HK-2 (cell line): ENCODE data around the gene AHCTF1.
A peak's percentile ranks its signal among the peaks of the same experiment; 100 is the strongest.
"Not testable (repeated sequence)": the region's sequence is repeated elsewhere in the genome, so short reads cannot be mapped to it uniquely, and the experiment has no call there.

Experiments used
- DNase-seq: peaks from one replicate; pipeline ENCODE4 v3.0.0-alpha.2; 2018; ENCODE audit not compliant: unreplicated experiment

Gene AHCTF1

DNA sequence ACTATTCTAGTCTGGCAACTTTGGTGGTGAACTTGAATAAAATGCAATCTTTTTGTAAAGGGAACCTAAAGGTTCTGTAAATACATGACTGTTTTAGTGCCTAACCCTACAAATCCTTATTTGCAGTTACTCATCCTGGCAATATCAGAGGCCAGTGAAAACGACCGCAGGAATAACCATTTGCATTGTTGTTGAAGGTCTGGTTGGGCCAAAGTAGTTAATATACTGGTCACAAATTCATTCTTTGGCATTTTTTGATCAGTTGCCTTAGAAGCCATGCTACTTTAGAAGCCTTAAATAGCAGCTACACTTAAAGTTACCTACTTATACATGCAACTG, 93.7 kb downstream of the AHCTF1 start:
- DNase-seq = no peak

- peak; percentile 16 for DNase-seq
These were observed 94.2 kb downstream of the AHCTF1 start for GRCh38 chr1:246837418-246838117.

DNA sequence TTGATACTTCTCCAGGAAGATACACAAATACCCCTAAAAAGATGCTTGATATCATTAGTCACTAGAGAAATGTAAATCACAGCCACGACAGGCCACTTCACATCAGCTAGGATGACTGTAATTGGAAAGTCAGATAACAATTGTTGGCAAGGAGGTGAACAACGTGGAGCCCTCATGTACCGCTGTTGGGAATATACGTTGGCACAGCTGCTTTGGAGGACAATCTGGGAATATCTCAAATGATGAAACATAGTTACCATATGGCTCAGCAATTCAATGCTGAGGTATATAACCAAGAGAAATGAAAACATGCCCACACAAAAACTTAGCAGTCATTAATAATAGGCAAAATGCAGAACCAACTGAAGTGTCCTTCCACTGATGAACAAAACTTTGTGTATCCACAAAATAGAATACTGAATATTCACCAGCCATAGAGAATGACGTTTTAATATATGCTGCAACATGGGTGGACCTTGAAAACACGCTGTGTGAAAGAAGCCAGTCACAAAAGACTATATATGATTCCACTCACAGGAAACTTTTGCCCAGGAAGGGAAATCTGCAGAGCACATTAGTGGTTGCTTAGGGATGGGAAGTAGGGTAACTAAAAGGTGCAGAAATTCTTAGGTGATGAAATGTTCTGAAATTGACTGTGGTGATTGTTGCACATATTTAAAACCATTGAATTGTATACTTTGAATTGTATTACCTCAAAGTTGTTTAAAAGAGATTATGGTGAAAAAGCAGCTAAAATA, 95.4 kb downstream of the AHCTF1 start:
- no peak for DNase-seq

DNA sequence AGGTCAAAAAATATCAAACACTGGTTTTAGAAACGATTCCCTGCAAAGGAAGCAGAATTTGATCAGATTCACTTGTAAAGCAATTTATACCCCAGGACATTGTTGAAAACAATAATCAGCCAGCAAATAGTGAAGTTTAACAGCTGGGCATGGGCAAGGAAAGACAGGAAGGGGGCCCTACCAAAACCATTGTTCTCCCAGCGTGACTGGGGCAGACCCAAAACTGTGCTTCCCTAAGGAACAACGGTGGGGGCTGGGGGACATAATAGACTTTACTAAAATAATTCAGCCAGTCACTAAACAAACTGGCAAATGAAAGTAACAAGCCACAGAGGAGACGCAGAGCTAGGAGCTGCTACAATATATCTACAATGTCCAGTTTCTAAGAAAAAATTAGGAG, 100.2 kb downstream of the AHCTF1 start:
- DNase-seq = no peak

DNA sequence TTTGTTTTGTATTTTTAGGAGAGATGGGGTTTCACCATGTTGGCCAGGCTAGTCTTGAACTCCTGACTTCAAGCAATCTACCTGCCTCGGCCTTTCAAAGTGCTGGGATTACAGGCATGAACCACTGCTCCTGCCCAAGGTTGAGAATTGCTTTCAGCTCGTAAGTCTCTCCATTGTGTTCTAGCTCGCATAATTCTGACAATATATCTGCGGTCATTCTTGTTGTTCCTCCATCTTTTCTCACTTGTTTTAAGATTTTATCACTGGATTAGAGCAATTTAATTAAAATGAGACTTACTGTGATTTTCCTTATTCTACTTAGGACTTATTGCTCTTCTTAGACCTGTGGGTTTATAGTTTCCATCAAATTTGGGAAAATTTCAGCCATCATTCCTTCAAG, 102.9 kb downstream of the AHCTF1 start:
- no peak for DNase-seq

- DNase-seq = no peak
These were observed 104.4 kb downstream of the AHCTF1 start for GRCh38 chr1:246827396-246827795.

- DNase-seq = no peak
These were observed 106.1 kb downstream of the AHCTF1 start for GRCh38 chr1:246825557-246826175.

- no peak for DNase-seq
These were observed 107.2 kb downstream of the AHCTF1 start for GRCh38 chr1:246824541-246824940.

GRCh38 chr1:246822154-246822553, 109.6 kb downstream of the AHCTF1 start:
- DNase-seq = not testable (repeated sequence)

DNA sequence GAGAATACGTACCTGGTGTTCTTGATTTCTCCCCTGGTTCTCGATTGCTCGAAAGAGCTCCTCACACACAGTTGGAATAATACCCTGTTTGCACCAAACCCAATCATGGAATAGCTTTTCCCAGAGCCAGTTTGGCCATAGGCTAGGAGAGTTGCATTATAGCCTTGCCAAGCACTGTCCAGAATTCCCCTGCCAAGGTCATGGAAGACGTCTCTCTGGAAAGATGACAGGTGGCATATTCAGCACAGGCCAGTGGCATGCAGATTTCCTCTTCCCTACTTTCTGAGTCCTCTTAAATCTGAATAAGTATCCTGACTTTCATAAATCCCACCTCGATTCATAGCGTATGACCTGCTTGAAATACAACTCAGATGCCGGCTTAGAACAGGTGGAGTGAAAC, 111.1 kb downstream of the AHCTF1 start:
- DNase-seq = no peak

- not testable (repeated sequence) for DNase-seq
These were observed 114.0 kb downstream of the AHCTF1 start for GRCh38 chr1:246817778-246818177.

- no peak for DNase-seq
These were observed 116.0 kb downstream of the AHCTF1 start for GRCh38 chr1:246815693-246816270.

DNA sequence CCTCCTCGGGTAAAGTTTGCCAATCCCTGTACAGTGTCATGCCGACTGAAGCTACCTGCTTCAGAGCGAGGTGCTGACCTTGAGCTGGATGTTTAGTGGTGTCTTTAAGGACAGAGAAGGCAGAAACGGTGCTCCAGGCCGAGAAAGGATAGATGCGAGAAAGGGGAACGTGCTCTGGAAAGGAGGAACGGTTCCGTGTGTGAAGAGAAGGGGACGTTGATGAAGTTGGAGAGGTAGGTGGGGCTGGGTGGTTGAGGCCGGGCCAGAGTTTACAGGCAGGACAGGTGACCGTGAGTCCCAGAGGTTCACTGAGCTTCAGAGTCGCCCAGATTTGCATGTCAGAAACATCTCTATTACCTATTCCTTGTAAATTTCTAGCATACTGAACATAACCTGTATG, 116.9 kb downstream of the AHCTF1 start:
- DNase-seq = no peak

GRCh38 chr1:246813325-246813724, 118.4 kb downstream of the AHCTF1 start:
- DNase-seq = not testable (repeated sequence)

- no peak for DNase-seq
These were observed 119.8 kb downstream of the AHCTF1 start for GRCh38 chr1:246811985-246812384.

DNA sequence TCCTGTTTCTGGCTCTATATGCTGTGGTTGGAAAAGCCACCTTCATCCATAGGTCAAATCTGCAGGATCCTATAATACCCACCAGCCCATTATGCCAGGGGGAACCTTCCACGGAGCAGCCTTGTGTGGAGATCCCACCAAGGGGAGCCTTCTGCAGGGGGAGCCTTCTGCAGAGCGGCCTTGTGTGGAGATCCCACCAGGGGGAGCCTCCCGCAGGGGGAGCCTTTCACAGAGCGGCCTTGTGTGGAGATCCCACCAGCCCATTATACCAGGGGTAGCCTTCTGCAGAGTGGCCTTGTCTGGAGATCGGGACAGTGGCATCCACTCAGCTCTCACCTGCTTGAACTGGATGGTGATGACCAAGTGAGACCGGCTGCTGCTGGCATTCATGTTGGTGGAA, 122.3 kb downstream of the AHCTF1 start:
- DNase-seq = no peak

DNA sequence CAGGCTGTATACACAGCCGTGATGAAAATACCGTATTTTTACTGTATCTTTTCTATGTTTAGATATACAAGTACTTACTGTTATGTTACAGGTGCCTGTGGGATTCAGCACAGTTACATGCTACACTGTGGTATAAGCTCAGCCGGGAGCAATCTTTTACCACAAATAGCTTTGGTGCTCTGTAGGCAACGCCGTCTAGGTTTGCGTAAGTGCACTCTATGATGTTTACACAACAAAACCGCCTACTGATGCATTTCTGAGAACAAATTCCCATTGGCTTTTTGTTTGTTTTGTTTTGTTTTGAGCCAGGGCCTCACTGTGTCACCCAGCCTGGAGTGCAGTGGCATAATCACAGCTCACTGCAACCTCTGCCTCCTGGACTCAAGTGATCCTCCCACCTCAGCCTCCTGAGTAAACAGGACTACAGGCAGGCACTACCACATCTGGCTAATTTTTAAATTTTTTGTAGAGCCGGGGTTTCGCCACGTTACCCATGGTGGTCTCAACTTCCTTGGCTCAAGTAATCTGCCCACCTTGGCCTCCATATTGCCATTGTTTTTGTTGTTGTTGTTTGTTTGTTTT, 126.5 kb downstream of the AHCTF1 start:
- DNase-seq = no peak

DNA sequence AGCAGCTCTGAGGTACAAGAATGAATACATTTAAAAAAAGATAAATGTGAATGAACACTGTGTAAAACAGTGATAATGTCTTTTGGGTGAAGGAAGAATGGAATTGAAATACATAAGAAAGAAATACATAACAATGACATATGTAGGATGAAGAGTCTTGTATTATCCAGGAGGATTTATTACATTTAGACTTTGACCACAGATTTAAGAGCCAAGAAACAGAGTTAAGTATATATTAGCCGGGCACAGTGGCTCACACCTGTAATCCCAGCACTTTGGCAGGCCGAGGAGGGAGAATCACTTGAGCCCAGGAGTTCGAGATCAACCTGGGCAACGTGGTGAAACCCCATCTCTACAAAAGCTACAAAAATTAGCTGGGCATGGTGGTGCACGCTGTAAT, 127.9 kb downstream of the AHCTF1 start:
- DNase-seq = no peak

DNA sequence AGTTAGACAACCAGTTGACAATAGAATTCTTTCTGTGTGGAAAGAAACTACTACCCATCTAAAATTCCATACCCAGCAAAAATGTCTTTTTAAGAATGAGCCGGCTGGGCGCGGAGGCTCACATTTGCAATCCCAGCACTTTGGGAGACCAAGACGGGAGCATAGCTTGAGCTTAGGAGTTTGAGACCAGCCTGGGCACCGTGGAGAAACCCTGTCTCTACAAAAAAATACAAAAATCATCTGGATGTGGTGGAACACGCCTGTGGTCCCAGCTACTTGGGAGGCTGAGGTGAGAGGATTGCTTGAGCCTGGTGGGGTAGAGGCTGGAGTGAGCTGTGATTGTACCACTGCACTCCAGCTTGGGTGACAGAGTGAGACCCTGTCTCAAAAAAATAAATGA, 128.4 kb downstream of the AHCTF1 start:
- no peak for DNase-seq

GRCh38 chr1:246801241-246802020, 130.3 kb downstream of the AHCTF1 start:
- no peak for DNase-seq

DNA sequence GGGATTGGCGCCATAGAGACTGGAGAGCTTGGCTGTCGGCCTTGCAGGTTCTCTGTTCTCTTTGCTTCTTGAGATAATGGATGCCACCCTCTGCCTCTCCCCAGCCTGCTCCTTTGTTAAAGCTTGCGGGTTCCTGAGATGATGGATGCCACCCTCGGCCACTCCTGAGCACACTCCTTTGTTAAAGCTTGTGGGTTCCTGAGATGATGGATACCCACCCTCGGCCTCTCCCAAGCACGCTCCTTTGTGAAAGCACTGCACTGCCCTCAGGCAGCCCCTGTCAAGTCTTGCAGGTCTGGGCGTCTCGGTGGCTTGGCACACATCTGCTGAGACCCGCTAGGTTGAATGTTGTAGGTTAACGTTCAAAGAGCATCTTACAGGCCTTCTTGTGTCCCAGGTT, 131.0 kb downstream of the AHCTF1 start:
- no peak for DNase-seq

DNA sequence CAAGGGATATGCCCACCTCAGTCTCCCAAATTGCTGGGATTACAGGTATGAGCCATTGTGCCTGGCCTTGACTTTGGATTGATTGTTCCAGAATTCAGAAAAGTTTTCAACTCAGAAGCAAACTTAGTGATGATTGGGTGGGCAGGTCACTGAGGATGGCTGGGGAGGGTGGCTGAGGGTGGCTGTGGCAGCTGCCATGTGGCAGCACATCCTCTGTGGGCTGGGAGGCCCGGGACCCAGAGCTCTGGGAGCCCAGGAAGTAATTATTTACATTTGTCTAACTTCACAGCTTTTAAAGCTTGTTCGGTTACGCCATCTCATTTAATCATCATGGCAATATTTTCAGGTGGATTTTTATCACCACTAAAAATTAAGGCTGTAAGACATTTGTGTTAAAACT, 131.4 kb downstream of the AHCTF1 start:
- DNase-seq = no peak
